ENCODE measurements around the gene PRSS38.
"Not testable (repeated sequence)": the region's sequence is repeated elsewhere in the genome, so short reads cannot be mapped to it uniquely, and the experiment has no call there.

The PRSS38 gene

DNA sequence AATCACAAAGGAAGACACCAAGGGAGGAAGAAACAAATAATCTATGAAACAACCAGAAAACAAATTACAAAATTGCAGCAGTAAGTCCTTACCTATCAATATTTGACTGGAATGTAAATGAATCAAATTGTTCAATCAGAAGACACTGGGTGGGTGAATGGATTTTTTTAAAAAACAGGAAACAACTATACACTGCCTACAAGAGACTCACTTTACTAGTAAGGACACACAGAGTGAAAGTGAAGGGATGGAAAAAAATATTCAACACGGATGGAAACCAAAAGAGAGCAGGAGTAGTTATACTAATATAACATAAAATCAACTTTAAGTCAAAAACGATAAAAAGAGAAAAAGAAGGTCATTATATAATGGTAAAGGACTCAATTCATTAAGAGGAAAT, 6.4 kb upstream of the PRSS38 start:
- H3K36me3 ChIP-seq (ENCODE audit: insufficient read depth, low read length): no peaks in the 10 kb centered on the region
- H3K4me1 ChIP-seq (ENCODE audit: insufficient read depth, low read length): no peaks in the 10 kb centered on the region
- no peak overlapping the region for H3K4me3 ChIP-seq (ENCODE audit: low read length)
- no peaks in the 10 kb centered on the region for H3K27me3 ChIP-seq (ENCODE audit: insufficient read depth, low read length)
- peaks cover 3% of the 10 kb centered on the region for H3K9me3 ChIP-seq (ENCODE audit: low read length)
- H2AFZ ChIP-seq (ENCODE audit: low read depth, low read length): no peak overlapping the region

DNA sequence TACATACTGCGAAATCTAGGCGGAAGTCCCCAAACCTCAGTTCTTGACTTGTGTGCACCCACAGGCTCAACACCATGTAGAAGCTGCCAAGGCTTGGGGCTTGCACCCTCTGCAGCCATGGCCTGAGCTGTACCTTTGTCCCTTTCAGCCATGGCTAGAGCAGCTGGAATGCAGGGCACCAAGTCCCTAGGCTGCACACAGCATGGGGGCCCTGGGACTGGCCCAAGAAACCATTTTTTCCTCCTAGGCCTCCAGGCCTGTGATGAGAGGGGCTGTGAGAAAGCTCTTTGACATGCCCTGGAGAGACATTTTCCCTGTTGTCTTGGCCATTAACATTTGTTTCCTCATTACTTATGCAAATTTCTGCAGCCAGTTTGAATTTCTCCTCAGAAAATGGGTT, 1.5 kb upstream of the PRSS38 start:
- H3K36me3 ChIP-seq (ENCODE audit: insufficient read depth, low read length): no peaks in the 10 kb centered on the region
- H3K4me3 ChIP-seq (ENCODE audit: low read length): no peak overlapping the region
- peaks cover 6% of the 10 kb centered on the region for H3K9me3 ChIP-seq (ENCODE audit: low read length)
- no peak overlapping the region for H2AFZ ChIP-seq (ENCODE audit: low read depth, low read length)
- H3K4me1 ChIP-seq (ENCODE audit: insufficient read depth, low read length): no peaks in the 10 kb centered on the region
- no peaks in the 10 kb centered on the region for H3K27me3 ChIP-seq (ENCODE audit: insufficient read depth, low read length)

GRCh38 chr1:227816750-227817446, 1.4 kb downstream of the PRSS38 start:
- H3K4me3 ChIP-seq (ENCODE audit: low read length): no peak overlapping the region
- H3K27me3 ChIP-seq (ENCODE audit: insufficient read depth, low read length): no peaks in the 10 kb centered on the region
- no peaks in the 10 kb centered on the region for H3K36me3 ChIP-seq (ENCODE audit: insufficient read depth, low read length)
- peaks cover 6% of the 10 kb centered on the region for H3K9me3 ChIP-seq (ENCODE audit: low read length)
- no peak overlapping the region for H2AFZ ChIP-seq (ENCODE audit: low read depth, low read length)
- H3K4me1 ChIP-seq (ENCODE audit: insufficient read depth, low read length): no peaks in the 10 kb centered on the region

GRCh38 chr1:227823537-227823936, 8.1 kb downstream of the PRSS38 start:
- no peaks in the 10 kb centered on the region for H3K36me3 ChIP-seq (ENCODE audit: insufficient read depth, low read length)
- no peaks in the 10 kb centered on the region for H3K27me3 ChIP-seq (ENCODE audit: insufficient read depth, low read length)
- H3K4me1 ChIP-seq (ENCODE audit: insufficient read depth, low read length): no peaks in the 10 kb centered on the region

GRCh38 chr1:227824204-227824603, 8.7 kb downstream of the PRSS38 start:
- no peak overlapping the region for H2AFZ ChIP-seq (ENCODE audit: low read depth, low read length)
- no peaks in the 10 kb centered on the region for H3K9me3 ChIP-seq (ENCODE audit: low read length)
- no peaks in the 10 kb centered on the region for H3K36me3 ChIP-seq (ENCODE audit: insufficient read depth, low read length)
- no peaks in the 10 kb centered on the region for H3K27me3 ChIP-seq (ENCODE audit: insufficient read depth, low read length)
- H3K4me1 ChIP-seq (ENCODE audit: insufficient read depth, low read length): no peaks in the 10 kb centered on the region
- H3K4me3 ChIP-seq (ENCODE audit: low read length): no peak overlapping the region

More at GRCh38 chr1:227823537-227823936, 8.1 kb downstream of the PRSS38 start:
- no peak overlapping the region for H2AFZ ChIP-seq (ENCODE audit: low read depth, low read length)
- no peak overlapping the region for H3K4me3 ChIP-seq (ENCODE audit: low read length)
- no peaks in the 10 kb centered on the region for H3K9me3 ChIP-seq (ENCODE audit: low read length)

- Histone ChIP-seq H3K36me3 (ENCODE audit: insufficient read depth, low read length) (no peaks in the 10 kb centered on the region), H2AFZ (ENCODE audit: low read depth, low read length) (no peak overlapping the region), H3K9me3 (ENCODE audit: low read length) (no peaks in the 10 kb centered on the region), H3K4me3 (ENCODE audit: low read length) (no peak overlapping the region), H3K27me3 (ENCODE audit: insufficient read depth, low read length) (no peaks in the 10 kb centered on the region), H3K4me1 (ENCODE audit: insufficient read depth, low read length) (no peaks in the 10 kb centered on the region)
These were observed 13.3 kb downstream of the PRSS38 start for GRCh38 chr1:227828786-227829185.

- H3K4me1 ChIP-seq (ENCODE audit: insufficient read depth, low read length): no peaks in the 10 kb centered on the region
- H3K4me3 ChIP-seq (ENCODE audit: low read length): no peak overlapping the region
- no peaks in the 10 kb centered on the region for H3K36me3 ChIP-seq (ENCODE audit: insufficient read depth, low read length)
- H3K9me3 ChIP-seq (ENCODE audit: low read length): no peaks in the 10 kb centered on the region
- H2AFZ ChIP-seq (ENCODE audit: low read depth, low read length): no peak overlapping the region
- H3K27me3 ChIP-seq (ENCODE audit: insufficient read depth, low read length): no peaks in the 10 kb centered on the region
These were observed 22.7 kb downstream of the PRSS38 start for GRCh38 chr1:227838181-227838580.

DNA sequence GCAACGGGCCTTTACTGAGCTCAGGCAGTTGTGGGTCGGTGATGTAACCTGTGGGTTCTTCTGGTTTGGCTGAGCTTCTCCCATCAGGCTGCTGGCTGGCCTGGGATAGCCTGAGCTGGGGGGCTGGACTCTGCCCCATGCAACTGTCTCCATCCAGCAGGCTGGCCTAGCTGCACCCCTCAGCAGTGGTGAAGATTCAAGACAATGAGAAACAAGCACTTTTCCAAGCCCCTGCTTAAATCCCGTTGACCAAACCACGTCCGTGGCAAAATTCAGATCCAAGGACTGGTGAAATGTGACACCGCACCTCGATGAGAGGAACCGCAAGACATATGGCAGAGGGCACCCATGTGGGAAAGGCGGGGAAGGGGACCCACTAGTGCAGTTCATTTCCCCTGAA, 25.6 kb downstream of the PRSS38 start:
- no peaks in the 10 kb centered on the region for H3K27me3 ChIP-seq (ENCODE audit: insufficient read depth, low read length)
- no peak overlapping the region for H2AFZ ChIP-seq (ENCODE audit: low read depth, low read length)
- H3K36me3 ChIP-seq (ENCODE audit: insufficient read depth, low read length): no peaks in the 10 kb centered on the region
- H3K4me3 ChIP-seq (ENCODE audit: low read length): no peak overlapping the region
- H3K9me3 ChIP-seq (ENCODE audit: low read length): peaks cover 2% of the 10 kb centered on the region
- H3K4me1 ChIP-seq (ENCODE audit: insufficient read depth, low read length): no peaks in the 10 kb centered on the region

- H3K27me3 ChIP-seq (ENCODE audit: insufficient read depth, low read length): no peaks in the 10 kb centered on the region
- H3K9me3 ChIP-seq (ENCODE audit: low read length): peaks cover 4% of the 10 kb centered on the region
- no peak overlapping the region for H2AFZ ChIP-seq (ENCODE audit: low read depth, low read length)
- no peaks in the 10 kb centered on the region for H3K4me1 ChIP-seq (ENCODE audit: insufficient read depth, low read length)
- H3K4me3 ChIP-seq (ENCODE audit: low read length): no peak overlapping the region
- no peaks in the 10 kb centered on the region for H3K36me3 ChIP-seq (ENCODE audit: insufficient read depth, low read length)
These were observed 29.1 kb downstream of the PRSS38 start for GRCh38 chr1:227844320-227845146.

GRCh38 chr1:227845147-227845458, 29.6 kb downstream of the PRSS38 start:
- peaks cover 4% of the 10 kb centered on the region for H3K9me3 ChIP-seq (ENCODE audit: low read length)
- H3K4me3 ChIP-seq (ENCODE audit: low read length): no peak overlapping the region
- H3K36me3 ChIP-seq (ENCODE audit: insufficient read depth, low read length): no peaks in the 10 kb centered on the region
- H3K4me1 ChIP-seq (ENCODE audit: insufficient read depth, low read length): no peaks in the 10 kb centered on the region
- H3K27me3 ChIP-seq (ENCODE audit: insufficient read depth, low read length): no peaks in the 10 kb centered on the region
- no peak overlapping the region for H2AFZ ChIP-seq (ENCODE audit: low read depth, low read length)

- H3K4me1 ChIP-seq (ENCODE audit: insufficient read depth, low read length): no peaks in the 10 kb centered on the region
- H2AFZ ChIP-seq (ENCODE audit: low read depth, low read length): no peak overlapping the region
- H3K4me3 ChIP-seq (ENCODE audit: low read length): no peak overlapping the region
- no peaks in the 10 kb centered on the region for H3K36me3 ChIP-seq (ENCODE audit: insufficient read depth, low read length)
- peaks cover 4% of the 10 kb centered on the region for H3K9me3 ChIP-seq (ENCODE audit: low read length)
- H3K27me3 ChIP-seq (ENCODE audit: insufficient read depth, low read length): no peaks in the 10 kb centered on the region
These were observed 30.0 kb downstream of the PRSS38 start for GRCh38 chr1:227845519-227845918.

DNA sequence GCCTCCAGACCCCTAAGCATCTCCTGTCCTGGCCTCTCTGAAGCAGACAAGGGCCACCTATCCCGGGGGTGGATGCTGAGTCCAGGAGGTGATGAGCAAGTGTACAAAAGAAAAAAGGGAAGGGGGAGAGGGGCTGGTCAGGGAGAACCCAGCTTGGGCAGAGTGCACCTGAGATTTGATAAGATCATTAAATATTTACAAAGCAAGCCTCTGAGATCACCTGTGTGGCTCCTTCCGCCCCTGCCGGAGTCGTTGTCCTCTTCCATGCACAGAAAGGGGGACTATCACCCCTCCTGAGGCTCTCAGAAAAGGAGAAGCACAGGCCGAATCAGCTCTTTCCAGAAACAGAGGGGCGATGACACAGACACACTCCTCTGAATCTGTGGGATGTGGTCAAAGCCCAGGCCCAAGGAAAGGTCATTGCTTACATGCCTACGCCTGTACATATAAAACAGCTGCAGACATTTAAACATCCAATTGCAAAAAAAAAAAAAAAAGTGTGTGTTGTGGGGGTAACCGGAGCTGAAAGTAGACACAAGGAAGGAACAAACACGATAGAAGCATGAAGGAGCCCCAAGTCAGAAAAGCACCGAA, 30.9 kb downstream of the PRSS38 start:
- Histone ChIP-seq H3K9me3 (ENCODE audit: low read length) (peaks cover 4% of the 10 kb centered on the region), H2AFZ (ENCODE audit: low read depth, low read length) (no peak overlapping the region), H3K4me3 (ENCODE audit: low read length) (no peak overlapping the region), H3K27me3 (ENCODE audit: insufficient read depth, low read length) (no peaks in the 10 kb centered on the region), H3K4me1 (ENCODE audit: insufficient read depth, low read length) (no peaks in the 10 kb centered on the region), H3K36me3 (ENCODE audit: insufficient read depth, low read length) (no peaks in the 10 kb centered on the region)

- H3K4me1 ChIP-seq (ENCODE audit: insufficient read depth, low read length); H3K27me3 ChIP-seq (ENCODE audit: insufficient read depth, low read length); H2AFZ ChIP-seq (ENCODE audit: low read depth, low read length): not testable (repeated sequence)
These were observed 31.6 kb downstream of the PRSS38 start for GRCh38 chr1:227847046-227847445.

More at GRCh38 chr1:227847046-227847445, 31.6 kb downstream of the PRSS38 start:
- H3K9me3 ChIP-seq (ENCODE audit: low read length); H3K36me3 ChIP-seq (ENCODE audit: insufficient read depth, low read length); H3K4me3 ChIP-seq (ENCODE audit: low read length): not testable (repeated sequence)

Data from neuron (in vitro differentiated cells).